ENCODE results near the gene FRYL. TPM values are rescaled to one million over a fixed set of nuclear protein-coding genes. Genes with fewer than 3 reads are reported as not detected.

The FRYL gene
- total and polyA plus RNA-seq, 2 of the 8 experiments (the other 6 are each of a cell fraction or from before 2014, with no cell fraction given), result 8.0 to 36.5 TPM

DNA sequence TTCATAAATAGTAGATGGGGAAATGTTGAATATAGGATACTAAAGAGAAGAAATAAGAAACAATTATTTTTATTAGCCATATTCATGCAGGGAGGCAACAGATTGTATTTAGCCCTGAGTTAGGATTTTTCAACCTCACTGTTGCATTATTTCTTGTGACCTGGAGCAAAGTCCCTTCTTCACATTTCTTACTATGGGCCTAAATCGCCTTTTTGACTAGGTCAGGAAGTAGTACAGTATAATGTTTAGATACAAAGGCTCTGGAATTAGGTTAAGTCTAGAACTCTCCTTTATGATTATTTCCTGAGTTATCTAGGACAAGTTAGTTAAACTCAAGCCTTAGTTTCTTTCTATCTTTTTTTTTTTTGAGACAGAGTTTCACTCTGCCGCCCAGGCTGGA lies 88.0 kb downstream of the FRYL start:
- FAIRE-seq (no peak), DNase-seq (ENCODE audit: low read depth in 1 of 2, low spot score in 2 of 2) (no peak)
- no peak overlapping the region for H3K18ac ChIP-seq (ENCODE audit: extremely low read depth, low read length)
- no peaks in the 10 kb centered on the region for H3K9me3 ChIP-seq (ENCODE audit: insufficient read depth in 2 of 2, low read depth in 1 of 2, low read length in 1 of 2)
- no peak overlapping the region for H2BK20ac ChIP-seq (ENCODE audit: low read length)
- H3K36me3 ChIP-seq (ENCODE audit: control insufficient read depth in 2 of 4, insufficient read depth in 4 of 4, low read length in 3 of 4), result no peaks in the 10 kb centered on the region
- no peaks in the 10 kb centered on the region for H3K23me2 ChIP-seq (ENCODE audit: low read depth, low read length)
- no peak overlapping the region for H3K14ac ChIP-seq (ENCODE audit: insufficient read length)
- H4K20me1 ChIP-seq (replicated peaks in 1 of 2; ENCODE audit: control insufficient read depth in 1 of 2, insufficient read depth in 2 of 2, low read length in 2 of 2), result no peaks in the 10 kb centered on the region
- no peak overlapping the region for H2AK5ac ChIP-seq (ENCODE audit: low read depth, low read length)
- no peak overlapping the region for H2BK120ac ChIP-seq (replicated peaks; ENCODE audit: low read depth, low read length)
- no peak overlapping the region for H3K4me3 ChIP-seq (ENCODE audit: extremely low read depth in 1 of 4, insufficient read depth in 2 of 4, low read depth in 3 of 4, low read length in 4 of 4)
- no peak overlapping the region for H2BK5ac ChIP-seq (ENCODE audit: low read depth, low read length)
- H3K79me2 ChIP-seq (ENCODE audit: control insufficient read depth in 1 of 2, insufficient read depth in 2 of 2, low read length in 2 of 2), result peaks cover 0 to 87% of the 10 kb centered on the region in 2 experiments; a peak in 2 of 4 replicates
- 82% methylated on average over 2 of the region's 2 CpGs; no CpG with 5 or more reads in 1 of the 2 experiments for WGBS, 2 experiments (ENCODE audit: extremely low coverage in 1 of 2, insufficient coverage in 1 of 2, insufficient read length in 1 of 2, insufficient replicate concordance in 2 of 2, low coverage in 1 of 2, low lambda C conversion rate in 2 of 2, missing lambda C conversion rate in 1 of 2)
- TF ChIP-seq CTBP2 (IDR thresholded peaks at IDR 0.05; ENCODE audit: borderline replicate concordance, insufficient read depth, insufficient read length, low read length) (no peak), NRF1 (IDR thresholded peaks at IDR 0.05; ENCODE audit: low read depth, low read length) (no peak), GTF2F1 (IDR thresholded peaks at IDR 0.05; ENCODE audit: borderline replicate concordance, low read depth, low read length) (no peak)
- H3K9ac ChIP-seq (replicated peaks in 1 of 4; ENCODE audit: extremely low read depth in 1 of 4, low read depth in 3 of 4, low read length in 3 of 4), result no peak overlapping the region
- H3K4ac ChIP-seq (replicated peaks; ENCODE audit: insufficient read length, low read depth, low read length), result no peak overlapping the region
- no peak overlapping the region for H3K4me2 ChIP-seq (ENCODE audit: insufficient read depth in 1 of 2, low read depth in 2 of 2, low read length in 2 of 2)
- H2AFZ ChIP-seq (ENCODE audit: low read length), result no peak overlapping the region
- no peak overlapping the region for H3K27ac ChIP-seq (ENCODE audit: low read depth, low read length)
- no peak overlapping the region for H4K91ac ChIP-seq (replicated peaks; ENCODE audit: insufficient read length, low read length)
- H2BK15ac ChIP-seq (ENCODE audit: low read length), result no peak overlapping the region
- H4K5ac ChIP-seq (ENCODE audit: insufficient read length, low read depth, low read length), result no peak overlapping the region
- ChIA-PET POLR2A (ENCODE audit: partially characterized antibody) (no interaction called here), CTCF (ENCODE audit: partially characterized antibody) (no interaction called here)
- no peak overlapping the region for H3K56ac ChIP-seq (replicated peaks; ENCODE audit: insufficient read length, low read depth, low read length)
- H3K79me1 ChIP-seq (ENCODE audit: low read depth, low read length), result peaks cover 6% of the 10 kb centered on the region; the same call in 1 of the 2 replicates
- H3K4me1 ChIP-seq (replicated peaks in 1 of 4; ENCODE audit: control insufficient read depth in 3 of 4, insufficient read depth in 4 of 4, low read length in 3 of 4), result peaks cover 0 to 6% (median 2%) of the 10 kb centered on the region in 4 experiments; a peak in 1 of 7 replicates
- H2BK12ac ChIP-seq (ENCODE audit: low read depth, low read length), result no peak overlapping the region
- H3K27me3 ChIP-seq (replicated peaks in 1 of 4; ENCODE audit: control insufficient read depth in 3 of 4, extremely low read depth in 1 of 4, insufficient read depth in 3 of 4, low read length in 3 of 4), result no peaks in the 10 kb centered on the region
- no peak overlapping the region for H3K23ac ChIP-seq (ENCODE audit: insufficient read length)
- no peak overlapping the region for H4K8ac ChIP-seq (ENCODE audit: extremely low read depth, insufficient read depth, low read length)

All from H1 (cell line).